ENCODE data around the gene CDK5.

The CDK5 gene

GRCh38 chr7:151047976-151048815 lies 9.5 kb downstream of the CDK5 start, which contains the start of gene ASIC3:
ASIC3 (plus strand) TSS chr7:151048531; CDS start chr7:151048886, 355 bp downstream.
- TF ChIP-seq, protein P1, sequence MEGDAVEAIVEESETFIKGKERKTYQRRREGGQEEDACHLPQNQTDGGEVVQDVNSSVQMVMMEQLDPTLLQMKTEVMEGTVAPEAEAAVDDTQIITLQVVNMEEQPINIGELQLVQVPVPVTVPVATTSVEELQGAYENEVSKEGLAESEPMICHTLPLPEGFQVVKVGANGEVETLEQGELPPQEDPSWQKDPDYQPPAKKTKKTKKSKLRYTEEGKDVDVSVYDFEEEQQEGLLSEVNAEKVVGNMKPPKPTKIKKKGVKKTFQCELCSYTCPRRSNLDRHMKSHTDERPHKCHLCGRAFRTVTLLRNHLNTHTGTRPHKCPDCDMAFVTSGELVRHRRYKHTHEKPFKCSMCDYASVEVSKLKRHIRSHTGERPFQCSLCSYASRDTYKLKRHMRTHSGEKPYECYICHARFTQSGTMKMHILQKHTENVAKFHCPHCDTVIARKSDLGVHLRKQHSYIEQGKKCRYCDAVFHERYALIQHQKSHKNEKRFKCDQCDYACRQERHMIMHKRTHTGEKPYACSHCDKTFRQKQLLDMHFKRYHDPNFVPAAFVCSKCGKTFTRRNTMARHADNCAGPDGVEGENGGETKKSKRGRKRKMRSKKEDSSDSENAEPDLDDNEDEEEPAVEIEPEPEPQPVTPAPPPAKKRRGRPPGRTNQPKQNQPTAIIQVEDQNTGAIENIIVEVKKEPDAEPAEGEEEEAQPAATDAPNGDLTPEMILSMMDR (conservative IDR thresholded peaks at IDR 0.05; ENCODE audit: low read depth, low read length): no peak
- Histone ChIP-seq H3K4me2 (no peak within 1 kb of the TSS), H3K9ac (no peak within 1 kb of the TSS), H3K4me1 (ENCODE audit: low read depth, poor library complexity, severe bottlenecking) (no peaks in the 10 kb centered on the region), H3K79me2 (ENCODE audit: insufficient read depth, low read depth) (no peaks in the 10 kb centered on the region), H3K36me3 (ENCODE audit: insufficient read depth) (no peaks in the 10 kb centered on the region), H2AFZ (ENCODE audit: low read depth) (no peak within 1 kb of the TSS), H4K20me1 (ENCODE audit: insufficient read depth) (no peaks in the 10 kb centered on the region), H3K4me3 (IDR thresholded peaks at IDR 0.05; ENCODE audit: insufficient read depth, low read depth, low read length) (no peak within 1 kb of the TSS), H3K27me3 (ENCODE audit: insufficient read depth, low read depth) (peaks cover 13% of the 10 kb centered on the region; the same call in 1 of the 2 replicates), H3K27ac (no peak within 1 kb of the TSS)

DNA sequence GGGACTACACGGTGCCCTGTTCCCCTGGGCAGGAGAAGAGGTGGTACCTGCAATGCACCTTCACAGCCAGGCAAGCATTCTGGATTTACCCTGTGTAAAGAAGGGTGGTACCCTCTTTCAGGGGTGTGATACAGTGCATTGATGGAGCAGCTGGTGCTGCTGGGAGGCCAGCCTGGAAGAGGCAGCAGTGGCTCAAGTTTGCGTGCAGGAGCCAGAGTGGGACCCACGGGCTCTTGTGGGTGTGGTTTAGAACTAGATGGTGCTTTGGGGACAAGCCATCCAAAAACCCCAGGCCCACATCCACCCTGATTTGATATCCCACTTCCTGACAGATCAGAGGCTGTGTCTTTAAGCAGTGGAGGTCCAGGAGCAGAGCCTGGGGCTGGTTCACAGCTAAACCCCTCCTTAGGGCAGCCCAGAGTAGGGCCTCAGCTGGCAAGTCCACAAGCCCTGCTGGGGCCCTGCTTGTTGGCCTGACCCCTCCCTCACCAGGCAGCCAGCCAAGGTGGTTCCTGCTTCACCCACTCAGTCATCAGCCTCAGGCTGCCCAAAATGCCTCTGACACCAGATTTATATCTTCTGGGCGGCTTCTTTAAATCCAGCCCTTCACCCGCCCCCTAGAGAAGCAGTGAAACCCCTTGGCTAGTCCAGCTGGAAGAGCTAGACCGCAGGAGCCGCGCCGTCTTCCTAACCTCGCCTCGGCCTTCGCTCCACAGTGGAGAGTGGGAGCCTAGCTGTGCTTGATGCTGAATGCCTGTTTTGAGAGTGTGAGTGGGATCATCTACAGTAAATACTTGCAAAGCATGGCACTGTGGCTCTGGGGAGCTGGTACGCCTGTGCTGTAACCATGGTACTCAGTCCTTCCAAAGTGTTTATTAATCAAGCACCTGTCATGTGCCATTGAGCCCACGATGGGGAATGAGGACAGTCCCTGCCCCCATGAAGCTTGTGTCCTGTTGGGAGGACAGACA lies 10.8 kb downstream of the CDK5 start:
- no peak overlapping the region for H3K4me2 ChIP-seq
- TF ChIP-seq, protein P1 (conservative IDR thresholded peaks at IDR 0.05; ENCODE audit: low read depth, low read length): no peak

DNA sequence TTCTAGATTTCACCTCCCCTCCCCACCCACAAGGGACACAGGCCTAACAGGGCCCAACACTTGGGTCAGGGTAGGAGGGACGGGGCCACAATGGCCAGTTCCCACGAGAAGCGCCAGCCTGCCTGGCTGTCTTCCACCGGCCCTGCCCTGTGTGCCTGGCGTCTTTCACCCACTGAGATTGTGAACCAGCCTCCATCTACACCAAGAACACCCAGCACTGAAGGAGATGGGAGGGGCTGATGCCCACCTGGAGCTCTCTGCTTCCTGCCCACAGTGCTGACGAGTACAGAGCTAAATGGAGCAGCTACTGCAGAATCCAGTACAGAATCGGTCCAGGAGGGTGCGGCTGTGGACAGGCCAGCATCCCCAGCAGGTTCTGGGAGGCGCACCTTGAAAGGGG lies 11.7 kb downstream of the CDK5 start:
- no peaks in the 10 kb centered on the region for H3K36me3 ChIP-seq (ENCODE audit: insufficient read depth)
- no peak overlapping the region for H2AFZ ChIP-seq (ENCODE audit: low read depth)
- TF ChIP-seq, protein P1 (conservative IDR thresholded peaks at IDR 0.05; ENCODE audit: low read depth, low read length): no peak
- H3K4me3 ChIP-seq (IDR thresholded peaks at IDR 0.05; ENCODE audit: insufficient read depth, low read depth, low read length): no peak overlapping the region
- no peak overlapping the region for H3K9ac ChIP-seq
- H3K79me2 ChIP-seq (ENCODE audit: insufficient read depth, low read depth): no peaks in the 10 kb centered on the region
- no peak overlapping the region for H3K27ac ChIP-seq
- no peak overlapping the region for H3K4me2 ChIP-seq
- H3K27me3 ChIP-seq (ENCODE audit: insufficient read depth, low read depth): peaks cover 13% of the 10 kb centered on the region; the same call in 1 of the 2 replicates
- no peaks in the 10 kb centered on the region for H3K4me1 ChIP-seq (ENCODE audit: low read depth, poor library complexity, severe bottlenecking)
- no peaks in the 10 kb centered on the region for H4K20me1 ChIP-seq (ENCODE audit: insufficient read depth)

More for the DNA sequence above, 10.8 kb downstream of the CDK5 start:
- Histone ChIP-seq H3K36me3 (ENCODE audit: insufficient read depth) (no peaks in the 10 kb centered on the region), H3K79me2 (ENCODE audit: insufficient read depth, low read depth) (no peaks in the 10 kb centered on the region), H3K4me1 (ENCODE audit: low read depth, poor library complexity, severe bottlenecking) (no peaks in the 10 kb centered on the region), H3K27ac (no peak overlapping the region), H2AFZ (ENCODE audit: low read depth) (no peak overlapping the region), H4K20me1 (ENCODE audit: insufficient read depth) (no peaks in the 10 kb centered on the region), H3K4me3 (IDR thresholded peaks at IDR 0.05; ENCODE audit: insufficient read depth, low read depth, low read length) (no peak overlapping the region), H3K9ac (no peak overlapping the region), H3K27me3 (ENCODE audit: insufficient read depth, low read depth) (peaks cover 13% of the 10 kb centered on the region; the same call in 1 of the 2 replicates)

- H3K27me3 ChIP-seq (ENCODE audit: insufficient read depth, low read depth): peaks cover 11% of the 10 kb centered on the region; the same call in 1 of the 2 replicates
- H2AFZ ChIP-seq (ENCODE audit: low read depth): no peak overlapping the region
- no peak overlapping the region for H3K4me3 ChIP-seq (IDR thresholded peaks at IDR 0.05; ENCODE audit: insufficient read depth, low read depth, low read length)
- no peaks in the 10 kb centered on the region for H4K20me1 ChIP-seq (ENCODE audit: insufficient read depth)
- TF ChIP-seq, protein P1 (conservative IDR thresholded peaks at IDR 0.05; ENCODE audit: low read depth, low read length): no peak
- H3K4me1 ChIP-seq (ENCODE audit: low read depth, poor library complexity, severe bottlenecking): no peaks in the 10 kb centered on the region
- H3K79me2 ChIP-seq (ENCODE audit: insufficient read depth, low read depth): no peaks in the 10 kb centered on the region
- H3K36me3 ChIP-seq (ENCODE audit: insufficient read depth): no peaks in the 10 kb centered on the region
- H3K27ac ChIP-seq: no peak overlapping the region
- no peak overlapping the region for H3K4me2 ChIP-seq
- H3K9ac ChIP-seq: no peak overlapping the region
Observed at GRCh38 chr7:151045262-151045661, 12.4 kb downstream of the CDK5 start.
